Choroid plexus epithelial cell (primary cell): Measurements from ENCODE around the gene CTNNA2.

Experiments
- DNase-seq: peaks from one replicate; pipeline ENCODE4 v3.0.0-alpha.2; 2010; ENCODE audit warnings: low read depth
- H3K4me3 ChIP-seq: 2 replicates; pipeline ENCODE4 v1.5.1; 2011; ENCODE audit warnings: low read depth, mild to moderate bottlenecking, control low read depth, low read length, moderate library complexity
- TF ChIP-seq, protein P1 (sequence below): conservative IDR thresholded peaks from 2 replicates; pipeline ENCODE4 v1.5.1; 2011; ENCODE audit warnings: low read depth, mild to moderate bottlenecking, control low read depth, inconsistent platforms, low read length, moderate library complexity

Gene CTNNA2

DNA sequence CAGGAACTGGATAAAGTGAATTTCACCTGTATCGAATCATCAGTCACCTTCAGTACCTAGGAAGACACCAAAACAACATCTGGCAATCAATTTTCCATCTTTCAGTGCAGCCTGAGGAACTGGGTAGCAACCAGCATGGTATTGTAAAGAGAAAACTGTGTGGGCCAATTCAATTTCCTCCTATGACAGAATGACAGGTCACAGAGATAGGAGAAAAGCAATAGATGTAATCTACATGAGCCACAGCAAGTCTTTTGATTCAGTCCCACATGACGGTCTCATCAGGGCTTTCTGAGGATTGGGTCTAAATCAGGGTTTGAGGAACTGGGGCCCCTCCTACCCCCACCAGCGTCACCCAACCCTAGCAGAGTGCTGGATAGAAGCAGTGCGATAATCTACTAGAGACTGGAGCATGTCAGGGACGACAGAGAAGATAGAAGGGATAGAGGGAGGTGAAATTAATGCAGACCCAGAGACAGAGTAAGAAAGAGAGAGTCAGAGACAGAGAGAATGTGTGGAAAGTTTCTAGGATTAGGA, 523.0 kb downstream of the CTNNA2 start:
- no peak overlapping the region for H3K4me3 ChIP-seq

DNA sequence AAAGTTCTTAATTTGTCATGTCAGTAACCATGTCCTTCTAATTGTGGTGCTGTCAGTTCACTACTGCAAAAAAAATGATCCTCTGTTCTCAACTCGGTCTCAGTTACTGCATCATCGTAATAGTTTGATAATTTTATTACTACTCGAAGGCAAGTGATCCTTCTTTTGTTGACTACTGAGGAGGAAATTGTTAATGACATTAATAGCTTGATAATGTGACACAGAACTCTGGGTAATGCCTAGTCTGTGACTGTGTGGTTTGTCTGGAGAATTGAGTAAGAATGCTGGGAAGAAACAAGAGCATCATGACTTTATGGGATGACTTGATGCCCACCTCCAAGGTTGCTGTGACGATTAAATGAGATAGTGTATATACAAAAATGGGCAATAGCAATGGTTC, 524.5 kb downstream of the CTNNA2 start:
- TF ChIP-seq, protein P1, sequence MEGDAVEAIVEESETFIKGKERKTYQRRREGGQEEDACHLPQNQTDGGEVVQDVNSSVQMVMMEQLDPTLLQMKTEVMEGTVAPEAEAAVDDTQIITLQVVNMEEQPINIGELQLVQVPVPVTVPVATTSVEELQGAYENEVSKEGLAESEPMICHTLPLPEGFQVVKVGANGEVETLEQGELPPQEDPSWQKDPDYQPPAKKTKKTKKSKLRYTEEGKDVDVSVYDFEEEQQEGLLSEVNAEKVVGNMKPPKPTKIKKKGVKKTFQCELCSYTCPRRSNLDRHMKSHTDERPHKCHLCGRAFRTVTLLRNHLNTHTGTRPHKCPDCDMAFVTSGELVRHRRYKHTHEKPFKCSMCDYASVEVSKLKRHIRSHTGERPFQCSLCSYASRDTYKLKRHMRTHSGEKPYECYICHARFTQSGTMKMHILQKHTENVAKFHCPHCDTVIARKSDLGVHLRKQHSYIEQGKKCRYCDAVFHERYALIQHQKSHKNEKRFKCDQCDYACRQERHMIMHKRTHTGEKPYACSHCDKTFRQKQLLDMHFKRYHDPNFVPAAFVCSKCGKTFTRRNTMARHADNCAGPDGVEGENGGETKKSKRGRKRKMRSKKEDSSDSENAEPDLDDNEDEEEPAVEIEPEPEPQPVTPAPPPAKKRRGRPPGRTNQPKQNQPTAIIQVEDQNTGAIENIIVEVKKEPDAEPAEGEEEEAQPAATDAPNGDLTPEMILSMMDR, result no peak
- no peak for DNase-seq
- no peak overlapping the region for H3K4me3 ChIP-seq

More for the DNA sequence above, 523.0 kb downstream of the CTNNA2 start:
- no peak for DNase-seq
- TF ChIP-seq, protein P1, result no peak

DNA sequence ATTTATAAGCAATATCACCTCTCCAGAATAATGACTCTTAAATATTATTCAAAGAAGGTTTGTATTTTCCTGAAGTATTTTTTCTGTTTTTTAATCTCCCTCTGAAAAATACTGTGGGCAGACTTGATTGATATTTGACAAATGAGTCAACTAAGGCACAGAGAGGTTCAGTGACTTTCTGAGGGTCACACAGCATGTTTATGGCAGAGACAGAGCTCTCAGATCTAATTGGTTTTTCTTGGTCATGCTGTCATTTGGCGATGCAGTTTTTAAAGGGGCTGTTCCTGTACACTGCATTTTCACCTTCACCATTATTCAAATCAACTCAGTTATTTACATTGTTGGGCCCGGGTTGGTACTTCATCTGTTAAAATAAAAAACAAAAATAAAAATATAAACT, 527.4 kb downstream of the CTNNA2 start:
- TF ChIP-seq, protein P1, result no peak
- DNase-seq, result no peak
- no peak overlapping the region for H3K4me3 ChIP-seq

DNA sequence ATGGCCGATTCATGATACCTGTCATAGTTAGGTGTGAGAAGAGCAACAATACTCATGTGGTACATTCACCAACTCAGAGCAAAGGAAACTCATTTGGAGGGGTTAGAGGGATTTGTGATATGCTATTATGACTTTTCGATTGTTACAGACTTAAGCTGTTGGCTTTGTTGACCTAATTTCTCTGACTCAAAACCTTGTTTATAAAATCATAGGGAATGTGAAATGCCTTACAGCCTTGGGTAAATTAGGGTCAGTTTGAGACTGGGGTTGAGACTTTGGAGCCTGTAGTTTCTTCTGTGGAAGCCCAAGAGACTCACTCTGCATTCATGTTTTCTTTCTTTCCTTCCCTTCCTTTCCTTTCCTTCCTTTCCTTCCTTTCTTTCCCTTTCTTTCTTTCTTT, 529.8 kb downstream of the CTNNA2 start:
- H3K4me3 ChIP-seq, result no peak overlapping the region
- no peak for DNase-seq
- TF ChIP-seq, protein P1, result no peak

DNA sequence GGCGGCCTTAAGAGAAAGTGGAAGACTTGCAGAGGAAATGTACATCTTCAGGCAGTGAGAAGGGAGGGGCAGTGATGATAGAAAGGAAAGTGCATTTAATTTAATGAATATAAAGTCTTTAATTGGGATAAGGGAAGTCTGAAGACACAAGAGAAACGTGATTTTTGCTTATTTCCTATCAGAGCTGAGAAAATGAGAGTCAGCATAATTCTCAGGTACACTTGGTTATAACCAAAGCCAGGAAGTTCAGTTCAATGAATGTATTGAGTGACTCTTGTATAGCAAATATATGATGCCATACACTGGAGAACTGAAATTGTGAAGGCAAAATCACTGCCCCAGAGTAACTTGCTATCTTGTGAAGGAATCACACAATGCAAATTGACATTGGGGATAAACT, 535.4 kb downstream of the CTNNA2 start:
- H3K4me3 ChIP-seq, result no peak overlapping the region
- no peak for DNase-seq
- TF ChIP-seq, protein P1, result no peak

DNA sequence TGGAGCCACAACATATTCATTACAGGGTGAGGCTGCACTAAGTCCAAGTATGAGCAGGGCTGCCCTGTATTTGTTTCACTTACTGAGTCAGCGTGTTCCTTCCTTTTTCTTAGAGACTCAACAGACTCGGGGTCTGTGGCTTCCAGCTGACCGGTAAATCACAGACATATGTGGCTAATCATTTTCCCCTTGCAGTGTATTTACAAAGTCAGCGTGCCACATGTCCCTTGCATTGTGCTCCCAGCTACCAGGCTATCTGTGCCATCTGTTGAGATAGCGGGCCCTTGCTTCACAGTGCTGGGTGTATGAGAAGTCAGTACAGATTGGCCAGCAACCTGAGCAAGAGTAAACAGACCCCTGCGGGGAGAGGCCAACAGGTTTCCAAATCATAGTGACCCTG, 537.4 kb downstream of the CTNNA2 start:
- TF ChIP-seq, protein P1, result no peak
- DNase-seq, result no peak
- H3K4me3 ChIP-seq, result no peak overlapping the region

DNA sequence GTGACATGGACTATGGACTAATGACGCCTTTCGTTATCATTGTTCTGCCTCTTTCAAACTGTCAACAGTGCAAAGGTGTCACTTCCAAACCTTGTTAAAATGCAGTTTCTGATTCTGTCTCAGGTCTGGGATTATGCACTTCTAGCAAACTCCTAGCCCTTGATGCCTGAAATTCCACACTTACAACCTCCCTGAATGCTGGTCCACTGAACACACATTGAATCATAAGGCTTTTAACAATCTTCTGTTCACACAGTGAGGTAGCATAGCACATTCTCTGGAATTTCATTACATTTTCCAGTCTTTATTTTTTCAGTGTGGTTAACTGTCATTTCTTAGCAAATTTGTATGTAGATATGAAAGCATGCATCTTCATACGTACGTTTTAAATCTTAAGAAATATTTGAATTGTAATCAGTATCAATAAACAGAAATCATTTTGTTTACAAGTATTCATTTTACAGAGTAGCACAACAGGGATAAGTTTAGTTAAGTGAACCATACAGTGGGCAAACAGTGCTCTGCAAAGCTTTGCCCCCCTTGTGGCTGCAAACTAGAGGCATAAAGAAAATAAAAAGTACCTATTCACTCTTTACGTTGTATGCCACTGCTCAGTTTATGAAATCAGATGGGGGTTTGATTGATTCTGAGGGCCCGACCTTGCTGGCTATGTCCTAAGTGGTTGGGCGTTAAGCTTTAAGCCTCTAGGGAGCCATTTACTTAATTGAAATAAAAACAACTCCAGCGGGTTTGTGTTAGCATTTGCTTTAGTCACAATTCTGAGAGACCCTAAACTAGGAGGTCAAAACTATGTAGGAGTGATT, 540.9 kb downstream of the CTNNA2 start:
- H3K4me3 ChIP-seq, result no peak overlapping the region
- no peak for DNase-seq
- TF ChIP-seq, protein P1, result no peak
